Duodenal mucosa (tissue), 2 donors: ENCODE results near the gene CHTF8.
A peak's percentile ranks its signal among the peaks of the same experiment; 100 is the strongest.

Experiments
- H3K27ac ChIP-seq: one replicate; pipeline ENCODE4 v1.7.0; 2013; ENCODE audit warnings: low read depth, low read length
- H3K27me3 ChIP-seq, 2 donors: one replicate each; pipeline ENCODE4 v1.7.0; 2013; ENCODE audit warnings: low read length in 2 of 2, control low read depth in 1 of 2; ENCODE audit not compliant: insufficient read depth in 2 of 2, control insufficient read depth in 1 of 2
- H3K36me3 ChIP-seq, 2 donors: one replicate each; pipeline ENCODE4 v1.7.0; 2013; ENCODE audit warnings: low read length in 2 of 2, control low read depth in 1 of 2; ENCODE audit not compliant: insufficient read depth in 2 of 2, control insufficient read depth in 1 of 2
- H3K4me1 ChIP-seq, 2 donors: one replicate each; pipeline ENCODE4 v1.7.0; 2013; ENCODE audit warnings: low read length in 2 of 2, control low read depth in 1 of 2; ENCODE audit not compliant: insufficient read depth in 2 of 2, control insufficient read depth in 1 of 2
- H3K4me3 ChIP-seq, 2 donors: one replicate each; pipeline ENCODE4 v1.7.0; 2013; ENCODE audit warnings: low read length in 2 of 2, low read depth in 1 of 2
- H3K9ac ChIP-seq, 2 donors: one replicate each; pipeline ENCODE4 v1.7.0; 2013; ENCODE audit warnings: low read length in 2 of 2, low read depth in 1 of 2
- H3K9me3 ChIP-seq, 2 donors: one replicate each; pipeline ENCODE4 v1.7.0; 2013; ENCODE audit warnings: low read length in 2 of 2, control low read depth in 1 of 2; ENCODE audit not compliant: control insufficient read depth in 1 of 2

Gene CHTF8

GRCh38 chr16:69089091-69089910, 43.1 kb downstream of the CHTF8 start:
- H3K9ac ChIP-seq: no peak overlapping the region
- H3K36me3 ChIP-seq: peaks cover 0 to 2% of the 10 kb centered on the region in 2 donors
- no peak overlapping the region for H3K27ac ChIP-seq
- peak overlapping the region; percentile 28 to 33 for H3K4me3 ChIP-seq
- no peaks in the 10 kb centered on the region for H3K9me3 ChIP-seq
- H3K27me3 ChIP-seq: no peaks in the 10 kb centered on the region
- H3K4me1 ChIP-seq: peaks cover 13 to 16% of the 10 kb centered on the region in 2 donors

GRCh38 chr16:69088684-69089083, 43.7 kb downstream of the CHTF8 start:
- H3K36me3 ChIP-seq: peaks cover 0 to 5% of the 10 kb centered on the region in 2 donors
- H3K9ac ChIP-seq: no peak overlapping the region
- H3K4me3 ChIP-seq: no peak overlapping the region
- H3K9me3 ChIP-seq: no peaks in the 10 kb centered on the region
- no peaks in the 10 kb centered on the region for H3K27me3 ChIP-seq
- H3K4me1 ChIP-seq: peaks cover 13 to 16% of the 10 kb centered on the region in 2 donors
- H3K27ac ChIP-seq: no peak overlapping the region

GRCh38 chr16:69087161-69087581, 45.2 kb downstream of the CHTF8 start:
- Histone ChIP-seq H3K9ac (no peak overlapping the region), H3K27me3 (no peaks in the 10 kb centered on the region), H3K27ac (no peak overlapping the region), H3K4me1 (peaks cover 13 to 16% of the 10 kb centered on the region in 2 donors), H3K36me3 (peaks cover 0 to 5% of the 10 kb centered on the region in 2 donors), H3K4me3 (no peak overlapping the region), H3K9me3 (no peaks in the 10 kb centered on the region)

- H3K9ac ChIP-seq: no peak overlapping the region
- no peak overlapping the region for H3K4me3 ChIP-seq
- H3K9me3 ChIP-seq: no peaks in the 10 kb centered on the region
- no peaks in the 10 kb centered on the region for H3K27me3 ChIP-seq
- no peak overlapping the region for H3K27ac ChIP-seq
- H3K36me3 ChIP-seq: peaks cover 0 to 5% of the 10 kb centered on the region in 2 donors
- peaks cover 13 to 15% of the 10 kb centered on the region in 2 donors for H3K4me1 ChIP-seq
Observed at GRCh38 chr16:69085032-69085695, 47.2 kb downstream of the CHTF8 start.

GRCh38 chr16:69084289-69084688, 48.1 kb downstream of the CHTF8 start:
- Histone ChIP-seq H3K4me1 (peaks cover 6% of the 10 kb centered on the region in 2 donors), H3K36me3 (peaks cover 0 to 5% of the 10 kb centered on the region in 2 donors), H3K27ac (no peak overlapping the region), H3K4me3 (no peak overlapping the region), H3K9ac (no peak overlapping the region), H3K27me3 (no peaks in the 10 kb centered on the region), H3K9me3 (no peaks in the 10 kb centered on the region)

GRCh38 chr16:69083306-69083941, 49.0 kb downstream of the CHTF8 start:
- Histone ChIP-seq H3K4me1 (no peaks in the 10 kb centered on the region), H3K4me3 (no peak overlapping the region), H3K27ac (no peak overlapping the region), H3K36me3 (peaks cover 0 to 5% of the 10 kb centered on the region in 2 donors), H3K27me3 (no peaks in the 10 kb centered on the region), H3K9me3 (no peaks in the 10 kb centered on the region), H3K9ac (no peak overlapping the region)

GRCh38 chr16:69079697-69080096, 52.7 kb downstream of the CHTF8 start:
- H3K4me3 ChIP-seq: no peak overlapping the region

GRCh38 chr16:69078073-69078472, 54.3 kb downstream of the CHTF8 start:
- Histone ChIP-seq H3K4me3 (no peak overlapping the region), H3K4me1 (no peaks in the 10 kb centered on the region), H3K27me3 (no peaks in the 10 kb centered on the region), H3K36me3 (no peaks in the 10 kb centered on the region), H3K9ac (no peak overlapping the region), H3K9me3 (no peaks in the 10 kb centered on the region), H3K27ac (no peak overlapping the region)

More at GRCh38 chr16:69079697-69080096, 52.7 kb downstream of the CHTF8 start:
- H3K4me1 ChIP-seq: no peaks in the 10 kb centered on the region
- no peaks in the 10 kb centered on the region for H3K27me3 ChIP-seq
- peaks cover 0 to 5% of the 10 kb centered on the region in 2 donors for H3K36me3 ChIP-seq
- no peak overlapping the region for H3K27ac ChIP-seq
- H3K9ac ChIP-seq: no peak overlapping the region
- H3K9me3 ChIP-seq: no peaks in the 10 kb centered on the region

GRCh38 chr16:69077251-69077650, 55.1 kb downstream of the CHTF8 start:
- Histone ChIP-seq H3K27me3 (no peaks in the 10 kb centered on the region), H3K27ac (no peak overlapping the region), H3K4me3 (no peak overlapping the region), H3K9me3 (no peaks in the 10 kb centered on the region), H3K4me1 (peaks cover 4 to 5% of the 10 kb centered on the region in 2 donors), H3K9ac (no peak overlapping the region), H3K36me3 (no peaks in the 10 kb centered on the region)

GRCh38 chr16:69073181-69073702, 59.1 kb downstream of the CHTF8 start:
- Histone ChIP-seq H3K36me3 (no peaks in the 10 kb centered on the region), H3K4me1 (peaks cover 10 to 11% of the 10 kb centered on the region in 2 donors), H3K9ac (no peak overlapping the region), H3K27ac (no peak overlapping the region), H3K27me3 (no peaks in the 10 kb centered on the region), H3K9me3 (no peaks in the 10 kb centered on the region), H3K4me3 (no peak overlapping the region)
